Measurements from ENCODE around the gene EIPR1. TPM values are rescaled to one million over a fixed set of nuclear protein-coding genes. Genes with fewer than 3 reads are reported as not detected.

Gene EIPR1
- total and polyA plus RNA-seq, 2 donors from 2014 or later, result 28.2 to 37.8 TPM

- TF ChIP-seq CTCF (IDR thresholded peaks at IDR 0.05; ENCODE audit: borderline replicate concordance, extremely low read depth, insufficient read depth), result no peak
- no peaks in the 10 kb centered on the region for H3K36me3 ChIP-seq (ENCODE audit: control insufficient read depth in 2 of 3, insufficient read depth in 3 of 3, low read length in 3 of 3)
- H3K9me3 ChIP-seq (ENCODE audit: control insufficient read depth in 2 of 3, insufficient read depth in 1 of 3, low read length in 3 of 3), result no peaks in the 10 kb centered on the region
- H3K27me3 ChIP-seq (ENCODE audit: control insufficient read depth, insufficient read depth, low read length), result no peaks in the 10 kb centered on the region
- no peak for DNase-seq
- H3K27ac ChIP-seq (ENCODE audit: low read depth in 2 of 2, low read length in 2 of 2), result no peak overlapping the region
- no peaks in the 10 kb centered on the region for H3K4me1 ChIP-seq (ENCODE audit: control insufficient read depth in 2 of 3, insufficient read depth in 2 of 3, low read depth in 1 of 3, low read length in 3 of 3)
- no peak for FAIRE-seq
- no peak overlapping the region for H3K9ac ChIP-seq (ENCODE audit: low read length in 3 of 3)
- no peak overlapping the region for H3K4me3 ChIP-seq (ENCODE audit: low read length in 3 of 3)
- intact Hi-C loops (cut with DNase I), result no loop called here
Observed at GRCh38 chr2:3256605-3257004, 121.0 kb downstream of the EIPR1 start.

GRCh38 chr2:3256157-3256556 is 121.5 kb downstream of the EIPR1 start:
- Histone ChIP-seq H3K27ac (ENCODE audit: low read depth in 2 of 2, low read length in 2 of 2) (no peak overlapping the region), H3K9ac (ENCODE audit: low read length in 3 of 3) (no peak overlapping the region), H3K27me3 (ENCODE audit: control insufficient read depth, insufficient read depth, low read length) (no peaks in the 10 kb centered on the region), H3K9me3 (ENCODE audit: control insufficient read depth in 2 of 3, insufficient read depth in 1 of 3, low read length in 3 of 3) (no peaks in the 10 kb centered on the region), H3K4me1 (ENCODE audit: control insufficient read depth in 2 of 3, insufficient read depth in 2 of 3, low read depth in 1 of 3, low read length in 3 of 3) (no peaks in the 10 kb centered on the region), H3K36me3 (ENCODE audit: control insufficient read depth in 2 of 3, insufficient read depth in 3 of 3, low read length in 3 of 3) (no peaks in the 10 kb centered on the region), H3K4me3 (ENCODE audit: low read length in 3 of 3) (no peak overlapping the region)
- intact Hi-C loops (cut with DNase I), result no loop called here
- DNase-seq (no peak), FAIRE-seq (no peak)
- no peak for TF ChIP-seq CTCF (IDR thresholded peaks at IDR 0.05; ENCODE audit: borderline replicate concordance, extremely low read depth, insufficient read depth)

- H3K4me1 ChIP-seq (ENCODE audit: control insufficient read depth in 2 of 3, insufficient read depth in 2 of 3, low read depth in 1 of 3, low read length in 3 of 3), result no peaks in the 10 kb centered on the region
- no peaks in the 10 kb centered on the region for H3K27me3 ChIP-seq (ENCODE audit: control insufficient read depth, insufficient read depth, low read length)
- no peak overlapping the region for H3K9ac ChIP-seq (ENCODE audit: low read length in 3 of 3)
- DNase-seq (peak in 2 of 5 donors; percentile 25 to 43), FAIRE-seq (no peak)
- no peaks in the 10 kb centered on the region for H3K36me3 ChIP-seq (ENCODE audit: control insufficient read depth in 2 of 3, insufficient read depth in 3 of 3, low read length in 3 of 3)
- H3K9me3 ChIP-seq (ENCODE audit: control insufficient read depth in 2 of 3, insufficient read depth in 1 of 3, low read length in 3 of 3), result no peaks in the 10 kb centered on the region
- no peak overlapping the region for H3K4me3 ChIP-seq (ENCODE audit: low read length in 3 of 3)
- H3K27ac ChIP-seq (ENCODE audit: low read depth in 2 of 2, low read length in 2 of 2), result no peak overlapping the region
- no peak for TF ChIP-seq CTCF (IDR thresholded peaks at IDR 0.05; ENCODE audit: borderline replicate concordance, extremely low read depth, insufficient read depth)
- intact Hi-C loops (cut with DNase I), result no loop called here
Observed at GRCh38 chr2:3254442-3254941, 123.1 kb downstream of the EIPR1 start.

GRCh38 chr2:3253913-3254441 is 123.6 kb downstream of the EIPR1 start:
- no peak overlapping the region for H3K9ac ChIP-seq (ENCODE audit: low read length in 3 of 3)
- H3K9me3 ChIP-seq (ENCODE audit: control insufficient read depth in 2 of 3, insufficient read depth in 1 of 3, low read length in 3 of 3), result peaks cover 0 to 4% (median 0%) of the 10 kb centered on the region in 3 donors
- H3K4me3 ChIP-seq (ENCODE audit: low read length in 3 of 3), result no peak overlapping the region
- no peaks in the 10 kb centered on the region for H3K36me3 ChIP-seq (ENCODE audit: control insufficient read depth in 2 of 3, insufficient read depth in 3 of 3, low read length in 3 of 3)
- no peak for TF ChIP-seq CTCF (IDR thresholded peaks at IDR 0.05; ENCODE audit: borderline replicate concordance, extremely low read depth, insufficient read depth)
- no peak overlapping the region for H3K27ac ChIP-seq (ENCODE audit: low read depth in 2 of 2, low read length in 2 of 2)
- FAIRE-seq (no peak), DNase-seq (no peak)
- no peaks in the 10 kb centered on the region for H3K27me3 ChIP-seq (ENCODE audit: control insufficient read depth, insufficient read depth, low read length)
- intact Hi-C loops (cut with DNase I), result no loop called here
- H3K4me1 ChIP-seq (ENCODE audit: control insufficient read depth in 2 of 3, insufficient read depth in 2 of 3, low read depth in 1 of 3, low read length in 3 of 3), result no peaks in the 10 kb centered on the region

Measured in kidney (tissue), 14 donors.